Measurements from ENCODE around the gene POLN.

POLN gene

DNA sequence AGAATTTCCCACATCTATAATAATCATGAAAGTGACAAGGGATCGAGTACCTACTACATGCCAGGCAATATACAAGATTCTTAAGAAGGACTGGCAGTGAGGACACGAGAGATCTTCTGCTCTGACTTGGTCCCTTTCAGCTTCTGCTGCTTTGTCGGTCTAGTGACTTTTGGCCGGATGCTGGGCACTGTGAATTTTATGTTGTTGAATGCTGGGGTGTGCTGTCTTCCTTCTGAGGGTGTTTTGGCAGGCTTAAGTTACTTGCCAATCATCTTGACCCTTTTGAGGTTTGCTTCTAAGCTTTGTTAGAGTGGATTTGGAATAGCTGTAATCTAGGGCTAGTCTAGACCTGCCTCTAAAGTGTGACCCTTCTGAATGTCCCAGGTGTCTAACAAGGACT, 159.3 kb downstream of the POLN start:
- DNase-seq (ENCODE audit: low spot score): no peak

DNA sequence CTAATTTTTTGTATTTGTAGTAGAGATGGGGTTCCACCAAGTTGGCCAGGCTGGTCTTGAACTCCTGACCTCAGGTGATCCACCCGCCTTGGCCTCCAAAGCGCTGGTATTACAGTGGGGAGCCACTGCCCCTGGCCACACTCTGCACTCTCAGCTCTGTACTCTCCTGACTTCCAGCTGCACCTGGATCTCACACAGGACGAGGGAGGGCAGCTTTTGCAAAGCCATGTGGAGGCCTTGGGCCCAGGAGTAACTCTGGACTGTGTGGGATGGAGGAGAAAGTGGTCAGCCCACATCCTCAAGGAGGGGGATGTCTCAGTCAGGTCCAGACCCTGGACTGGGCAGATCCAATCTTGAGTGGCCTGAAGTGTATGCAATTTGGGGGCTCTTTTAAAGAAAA, 159.8 kb downstream of the POLN start:
- DNase-seq (ENCODE audit: low spot score): no peak

DNA sequence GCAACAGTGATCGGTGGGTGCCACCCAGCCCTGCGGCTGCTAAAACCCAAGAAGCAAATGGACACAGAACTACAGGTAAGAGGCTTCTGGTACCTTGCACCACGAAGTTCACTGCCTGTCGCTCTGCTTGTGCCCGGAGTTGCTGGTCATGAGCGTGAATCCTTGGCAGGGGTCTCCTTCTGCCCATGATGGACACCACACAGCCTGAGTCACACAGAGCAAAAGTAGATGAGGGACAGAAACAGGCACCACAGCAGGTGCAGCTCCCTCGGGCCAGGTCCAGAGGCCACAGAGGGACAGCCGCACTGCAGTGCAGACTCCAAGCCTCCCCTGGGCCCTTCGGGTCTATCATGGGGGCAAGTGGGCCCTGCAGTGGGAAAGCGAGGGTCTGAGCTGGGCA, 160.4 kb downstream of the POLN start:
- no peak for DNase-seq (ENCODE audit: low spot score)

DNA sequence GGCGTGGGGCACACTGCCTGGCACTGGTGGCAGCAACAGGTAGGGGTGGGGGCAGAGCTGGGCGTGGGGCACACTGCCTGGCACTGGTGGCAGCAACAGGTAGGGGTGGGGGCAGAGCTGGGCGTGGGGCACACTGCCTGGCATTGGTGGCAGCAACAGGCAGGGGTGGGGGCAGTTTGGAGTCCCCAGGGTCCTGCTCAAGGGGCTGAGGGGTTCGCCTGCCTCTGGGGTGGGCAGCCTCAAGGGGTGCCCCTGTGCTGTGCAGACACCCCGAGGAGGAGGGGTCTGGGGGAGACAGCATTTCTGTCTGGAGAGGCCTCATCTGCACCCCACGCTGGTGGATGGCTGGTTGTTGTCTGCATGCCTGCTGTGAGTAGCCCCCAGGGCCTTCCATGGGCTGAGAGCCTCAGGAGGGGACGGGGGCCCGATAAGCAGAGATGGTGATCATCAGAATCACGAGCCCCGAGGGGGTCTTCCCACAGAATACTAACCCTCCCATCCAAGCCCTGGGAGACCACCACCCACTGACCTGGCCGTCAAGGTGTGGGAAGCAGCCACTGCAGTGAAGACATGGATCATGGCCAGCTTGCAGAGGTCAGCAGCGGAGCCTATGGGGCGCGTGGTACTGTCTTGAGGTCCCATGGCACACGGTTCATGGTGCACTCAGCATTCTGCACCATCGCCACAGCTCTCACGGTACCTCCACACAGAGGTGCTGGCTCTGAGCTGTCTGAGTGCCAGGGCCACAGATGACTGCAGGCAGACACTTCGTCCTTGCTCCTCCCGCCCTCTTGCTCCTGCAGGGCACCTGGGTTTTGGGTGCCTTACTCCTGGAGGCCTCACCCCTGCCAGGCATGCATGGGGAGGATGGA, 161.3 kb downstream of the POLN start:
- DNase-seq (ENCODE audit: low spot score): no peak

DNA sequence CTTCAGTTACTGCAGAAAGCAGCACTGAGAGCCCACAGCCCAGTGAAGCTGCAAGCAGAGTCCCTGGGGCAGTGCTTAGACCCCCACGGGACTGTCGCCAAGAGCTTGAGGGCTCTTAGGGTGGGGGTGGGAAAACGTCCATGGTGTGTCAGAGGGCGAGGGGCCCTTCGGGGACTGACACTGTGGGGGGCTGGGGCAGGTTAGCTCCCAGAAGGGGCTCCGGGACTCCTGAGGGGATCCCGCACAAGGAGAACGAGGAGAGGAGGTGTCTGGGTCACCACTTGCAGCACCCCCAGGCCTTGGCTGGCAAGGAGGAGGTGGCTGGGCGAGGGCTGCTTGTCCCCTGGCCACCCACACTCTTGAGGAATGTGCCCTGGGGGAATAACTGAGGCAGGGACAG, 162.0 kb downstream of the POLN start:
- no peak for DNase-seq (ENCODE audit: low spot score)

DNA sequence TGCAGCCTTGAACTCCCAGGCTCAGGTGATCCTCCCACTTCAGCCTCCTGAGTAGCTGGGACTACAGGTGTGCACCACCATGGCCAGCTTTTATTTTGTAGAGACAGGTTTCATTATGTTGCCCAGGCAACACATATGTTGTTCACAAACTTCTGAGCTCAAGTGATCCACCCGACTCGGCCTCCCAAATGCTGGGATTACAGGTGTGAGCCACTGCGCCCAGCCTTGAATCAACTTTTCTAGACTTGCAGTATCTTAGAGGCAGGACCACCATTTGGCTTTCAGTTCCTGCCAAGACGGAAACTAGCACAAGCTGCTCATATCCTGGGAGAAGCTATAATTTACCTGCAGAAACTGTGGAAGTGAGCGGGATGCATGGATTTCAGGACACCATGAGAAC, 162.9 kb downstream of the POLN start:
- DNase-seq (ENCODE audit: low spot score): no peak

DNA sequence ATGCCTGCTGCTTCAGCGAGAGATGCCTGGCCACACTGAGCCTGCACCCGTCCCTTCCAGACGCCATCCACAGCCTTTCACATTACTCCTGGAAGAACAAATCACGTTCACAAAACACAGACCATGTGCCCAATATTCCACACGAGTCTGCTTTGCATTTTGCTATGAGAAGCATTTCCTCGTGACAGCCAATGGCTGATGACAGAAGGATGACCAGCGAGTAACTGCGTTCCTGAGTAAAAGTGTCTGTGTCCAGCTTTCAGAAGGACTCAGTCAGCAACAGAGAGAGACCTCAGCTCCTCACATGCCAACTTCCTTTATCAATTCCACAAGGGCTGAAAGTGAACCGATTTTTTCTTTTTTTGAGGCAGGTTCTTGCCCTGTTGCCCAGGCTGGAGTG, 163.3 kb downstream of the POLN start:
- DNase-seq (ENCODE audit: low spot score): no peak

DNA sequence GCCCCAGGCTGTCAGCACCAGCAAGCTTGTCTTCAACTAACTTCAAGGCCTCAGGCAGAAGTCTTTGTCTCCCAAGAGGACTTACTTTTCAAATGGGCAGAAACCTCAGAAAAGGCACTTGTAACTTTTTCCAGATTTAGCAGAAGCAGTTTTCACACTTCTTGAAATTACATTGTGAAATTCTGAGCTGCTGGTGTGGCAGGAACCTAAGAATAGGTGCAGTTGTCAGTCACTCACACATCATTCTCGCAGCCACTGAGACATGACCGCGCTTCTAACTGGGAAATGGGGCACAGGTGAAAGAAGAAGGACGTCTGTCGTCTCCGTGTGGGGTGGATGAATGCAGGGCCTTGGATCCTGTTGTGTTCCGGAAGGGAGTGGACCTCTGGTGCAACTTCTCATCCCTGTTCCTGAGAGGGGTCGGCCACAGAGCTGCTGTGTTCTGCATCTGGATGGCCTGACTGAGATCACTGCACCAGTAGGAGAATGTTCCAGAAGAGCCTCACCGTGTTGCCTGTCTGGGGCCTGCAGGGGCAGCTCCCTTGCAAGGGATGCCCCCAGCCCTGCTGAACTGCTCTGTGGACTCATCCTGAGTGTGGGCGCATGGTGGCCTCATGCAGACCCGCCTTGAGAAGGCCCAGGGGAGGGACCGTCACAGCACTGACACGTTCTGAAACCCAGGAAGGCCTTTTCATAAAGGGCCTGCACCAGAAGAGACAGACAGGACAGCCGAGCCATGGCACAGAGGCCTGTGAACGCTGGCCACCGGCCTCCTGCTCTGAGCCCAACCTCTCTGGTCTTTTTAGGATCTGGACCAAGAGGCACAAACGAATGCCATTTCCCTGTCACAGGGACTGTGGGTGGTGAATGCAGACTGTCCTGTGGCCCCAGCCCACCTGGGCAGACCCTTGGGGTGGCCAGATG, 164.1 kb downstream of the POLN start:
- no peak for DNase-seq (ENCODE audit: low spot score)

DNA sequence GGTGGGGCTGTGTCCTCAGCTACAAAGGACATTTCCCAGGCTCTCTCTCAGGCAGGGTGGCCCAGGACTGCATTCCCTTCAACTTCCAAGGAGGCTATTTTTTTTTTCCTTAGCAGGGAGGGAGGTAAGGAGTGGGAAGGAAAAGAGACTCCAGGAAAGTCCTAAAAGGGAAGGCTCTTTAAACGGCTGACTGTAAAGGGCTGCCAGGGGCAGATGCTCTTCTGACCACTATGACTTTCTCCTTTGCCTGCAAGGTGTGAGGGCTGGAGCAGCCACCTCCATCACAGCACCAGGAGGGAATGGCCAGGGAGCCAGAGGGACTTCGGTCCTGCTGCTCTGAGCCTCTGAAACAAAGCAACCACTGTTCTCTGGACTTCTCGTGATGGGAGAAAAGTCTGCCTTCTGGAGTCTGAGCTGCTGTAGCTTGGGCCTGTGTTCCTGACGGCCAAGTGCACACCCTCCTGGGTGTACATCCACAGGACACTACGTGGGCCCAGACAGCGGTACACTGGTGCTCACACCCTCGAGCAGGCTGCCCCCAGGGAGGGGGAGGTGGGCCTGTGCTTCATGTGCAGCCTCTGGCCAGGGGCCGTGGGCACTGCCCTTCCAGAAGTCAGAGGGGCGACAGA, 164.9 kb downstream of the POLN start:
- no peak for DNase-seq (ENCODE audit: low spot score)

DNA sequence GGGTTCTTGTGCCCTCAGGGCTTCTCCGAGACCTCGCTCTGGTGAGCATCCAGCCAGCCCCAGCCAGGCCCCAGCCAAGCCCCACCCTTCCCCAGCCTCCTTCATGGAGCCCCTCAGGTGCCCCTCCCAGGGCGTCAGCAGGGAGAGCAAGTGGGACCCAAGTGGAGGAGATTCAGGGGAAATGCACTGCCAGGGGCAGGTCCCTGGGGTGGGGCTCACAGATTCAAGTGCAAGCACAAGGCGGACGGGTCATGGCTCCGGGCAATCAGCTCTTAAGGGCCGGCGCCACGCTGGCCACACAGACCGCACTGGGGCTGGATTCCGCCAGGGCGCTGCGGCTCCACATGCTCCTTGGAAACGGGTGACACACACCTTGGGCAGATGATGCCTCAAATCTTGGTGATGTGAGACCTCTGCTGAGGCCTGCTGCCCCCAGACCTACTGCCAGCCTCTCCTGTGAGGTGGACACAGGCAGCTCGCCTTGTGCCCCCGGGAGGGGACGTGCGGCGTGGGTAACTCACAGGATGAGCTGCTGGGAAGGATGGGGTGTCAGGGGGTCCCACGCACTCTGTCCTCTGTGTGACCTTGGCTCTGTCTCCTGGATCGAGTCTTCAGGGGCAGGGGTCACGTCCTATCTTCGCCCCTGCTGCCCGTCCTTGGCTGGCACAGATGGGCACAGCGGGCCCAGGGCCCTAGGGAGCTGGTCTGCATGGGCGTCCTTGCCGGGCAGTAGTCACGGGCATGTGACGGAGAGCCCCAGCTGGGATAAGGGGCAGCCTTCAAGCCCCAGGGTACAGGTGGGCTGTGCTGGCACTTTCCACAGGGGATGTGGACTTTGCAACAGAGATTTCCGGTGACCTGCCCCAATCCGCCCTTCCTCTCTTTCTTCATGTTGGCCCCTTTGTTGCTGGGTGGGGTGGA, 165.7 kb downstream of the POLN start:
- no peak for DNase-seq (ENCODE audit: low spot score)

DNA sequence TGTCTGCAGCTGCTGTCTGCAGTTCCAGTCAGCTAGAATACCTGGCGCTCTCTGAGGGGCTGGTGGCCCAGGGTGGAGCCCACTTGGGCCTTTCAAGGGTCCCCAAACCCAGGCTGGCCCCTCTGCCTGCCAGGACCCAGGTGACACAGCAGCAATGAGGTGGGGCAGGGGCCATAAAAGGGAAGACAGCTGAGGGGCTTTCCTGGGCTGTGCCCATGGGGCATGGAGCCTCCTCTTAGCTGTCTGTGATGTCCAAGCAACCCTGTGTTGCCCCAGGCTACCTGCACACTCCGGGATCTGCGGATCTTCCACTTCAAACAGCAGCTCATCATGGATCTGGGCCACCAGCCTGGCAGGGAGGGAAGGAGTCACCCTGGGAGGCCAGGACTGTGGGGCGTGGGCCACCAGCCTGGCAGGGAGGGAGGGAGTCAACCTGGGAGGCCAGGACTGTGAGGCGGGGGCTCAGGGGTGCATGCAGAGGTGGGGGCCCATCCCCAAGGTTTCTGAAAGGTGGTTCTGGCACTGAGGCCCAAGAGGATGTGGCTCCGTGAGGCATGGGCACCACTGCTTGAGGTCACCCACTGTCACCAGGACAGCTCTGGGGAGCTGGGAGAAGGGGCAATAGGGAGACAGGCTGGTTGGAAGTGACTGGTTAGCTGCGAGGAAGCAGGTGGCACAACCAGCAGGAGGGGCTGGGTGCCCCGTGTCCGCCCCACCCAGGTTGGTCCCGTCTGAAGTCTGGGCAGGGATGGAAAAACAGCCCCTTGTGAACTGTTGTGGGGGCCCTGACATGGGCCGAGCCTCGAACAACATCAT, 166.5 kb downstream of the POLN start:
- DNase-seq (ENCODE audit: low spot score): no peak

DNA sequence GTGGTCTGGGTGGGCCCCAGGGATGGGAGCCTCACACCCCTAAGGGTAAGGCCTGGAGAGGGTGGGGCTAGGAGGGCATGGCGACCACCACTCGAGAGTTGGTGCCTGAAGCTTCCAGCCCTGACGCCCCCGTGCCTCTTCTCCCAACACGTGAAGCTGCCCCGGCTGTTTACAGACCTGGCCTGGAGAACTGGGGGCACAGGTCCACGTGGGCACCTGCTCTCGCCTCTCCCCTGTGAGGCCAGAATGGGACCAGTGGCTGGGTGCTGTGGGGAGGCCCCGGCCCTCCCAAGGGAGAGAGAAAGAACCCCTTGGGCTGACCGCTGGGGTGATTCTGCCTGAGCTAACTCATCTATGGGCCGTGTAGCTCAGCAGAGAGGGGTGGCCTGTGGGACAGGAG, 167.3 kb downstream of the POLN start:
- DNase-seq (ENCODE audit: low spot score): no peak

DNA sequence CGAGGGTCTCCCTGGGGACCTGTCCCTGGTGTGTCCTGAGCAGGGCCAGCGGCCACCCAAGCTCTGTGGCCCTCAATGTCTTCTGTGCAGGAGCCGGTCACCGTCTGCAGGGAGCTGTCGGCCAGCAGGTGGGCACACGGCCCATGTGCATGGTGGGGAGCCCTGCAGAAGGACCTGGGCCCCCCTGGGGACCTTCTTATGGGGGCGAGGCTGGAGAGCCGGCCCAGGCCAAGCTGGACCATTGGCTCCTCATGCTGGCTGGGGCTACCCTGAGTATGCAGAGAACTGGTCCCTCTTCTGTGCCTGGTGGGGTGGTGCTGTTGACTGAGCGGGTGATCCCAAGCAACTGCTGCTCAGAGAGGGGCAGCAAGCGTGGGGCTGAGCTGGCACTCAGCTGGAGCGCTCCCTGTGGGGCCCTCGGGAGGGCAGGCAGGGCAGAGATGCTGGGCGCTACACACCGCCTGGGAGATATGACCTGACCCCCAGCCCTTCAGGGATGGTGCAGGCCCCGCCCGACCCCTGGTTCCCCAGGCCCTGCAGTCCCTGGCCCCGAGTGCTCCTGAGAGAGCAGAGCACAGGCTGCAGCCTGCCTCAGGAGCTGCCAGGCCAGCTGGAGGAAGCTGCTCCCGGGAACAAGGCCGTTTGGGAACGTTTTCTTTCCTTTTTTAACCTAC, 168.0 kb downstream of the POLN start:
- DNase-seq (ENCODE audit: low spot score): no peak

DNA sequence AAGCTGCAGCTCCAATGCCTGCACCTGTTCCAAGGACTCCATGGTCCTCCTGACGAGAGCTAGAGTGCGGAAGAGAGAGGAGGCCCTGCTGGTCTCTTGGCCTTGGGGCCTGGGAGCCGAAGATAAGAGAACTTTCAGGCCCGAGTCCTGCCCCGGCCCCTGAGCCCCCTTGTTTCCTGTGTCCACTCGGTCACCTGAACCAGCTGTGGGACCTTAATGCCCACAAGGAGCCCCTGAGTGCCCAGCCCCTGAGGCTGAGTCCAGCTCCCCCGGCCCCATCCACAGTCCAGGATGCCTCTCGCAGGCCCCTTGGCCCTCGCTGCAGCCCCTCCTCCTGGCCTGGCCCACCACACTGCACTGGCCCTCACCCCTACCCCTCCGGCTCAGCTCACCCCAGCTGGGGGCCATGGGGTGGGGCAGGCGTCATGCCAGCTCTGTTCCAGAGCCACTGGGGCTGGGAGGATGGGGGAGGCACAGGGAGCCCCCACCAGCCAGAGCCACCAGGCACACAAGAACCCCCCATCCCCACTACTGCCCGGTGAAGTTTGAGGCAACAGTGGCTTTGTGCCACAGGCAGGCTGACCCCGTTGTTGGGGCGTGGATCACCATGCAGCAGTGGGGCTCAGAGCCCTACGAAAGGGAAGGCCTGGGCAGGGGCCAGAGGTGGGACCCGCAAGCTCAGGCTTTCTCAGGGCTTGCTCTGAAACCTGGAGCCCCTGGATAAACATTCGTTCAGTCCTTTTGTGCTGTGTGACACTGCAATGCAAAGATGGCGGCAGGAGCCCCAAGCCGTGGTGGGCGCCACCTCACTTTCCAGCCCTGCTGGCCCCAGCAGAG, 168.7 kb downstream of the POLN start:
- DNase-seq (ENCODE audit: low spot score): no peak

DNA sequence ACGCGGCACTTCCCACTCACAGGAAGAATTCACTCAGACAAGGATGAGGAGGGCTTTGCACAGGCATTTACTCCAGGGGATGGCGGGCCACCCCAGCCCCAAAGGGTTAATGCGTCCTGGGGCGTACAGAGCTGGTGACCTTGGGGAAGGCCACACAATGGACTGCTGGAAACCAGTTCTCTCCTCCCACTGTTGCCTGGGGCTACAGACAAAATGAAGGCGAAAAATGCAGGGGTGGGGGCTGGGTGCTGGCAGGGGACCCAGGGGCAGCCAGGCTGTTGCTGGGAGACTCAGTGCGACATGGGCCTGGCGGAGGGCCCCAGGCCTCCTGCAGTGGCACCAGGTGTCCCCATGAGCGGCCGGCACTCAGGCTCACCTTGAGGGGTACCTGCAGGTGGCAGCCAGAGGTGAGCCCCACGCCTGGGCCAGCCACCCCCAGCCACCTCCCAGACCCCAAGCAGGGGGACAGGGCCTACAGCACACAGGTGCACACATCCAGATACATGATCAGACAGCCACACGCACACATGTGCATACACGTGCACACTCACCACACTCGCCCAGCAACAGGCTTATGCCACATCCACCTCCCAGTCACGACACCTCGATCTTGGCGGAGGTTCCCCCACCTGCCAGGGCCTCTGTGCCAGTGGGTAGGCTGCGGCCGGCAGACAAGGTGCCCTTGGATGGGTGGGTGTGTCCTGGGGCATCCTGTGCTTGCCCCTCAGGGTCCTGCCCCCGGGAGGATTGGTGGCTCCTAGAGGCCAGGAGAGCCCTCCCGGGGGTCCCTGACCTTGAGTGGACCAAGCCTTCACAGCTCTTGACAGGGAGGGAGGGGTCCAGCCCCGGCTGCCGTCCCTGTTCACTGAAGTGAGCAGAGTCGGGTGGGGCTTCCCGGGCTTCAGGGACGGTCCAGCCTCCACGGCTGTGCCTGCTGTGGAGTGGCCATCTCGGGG, 169.7 kb downstream of the POLN start:
- DNase-seq (ENCODE audit: low spot score): no peak

DNA sequence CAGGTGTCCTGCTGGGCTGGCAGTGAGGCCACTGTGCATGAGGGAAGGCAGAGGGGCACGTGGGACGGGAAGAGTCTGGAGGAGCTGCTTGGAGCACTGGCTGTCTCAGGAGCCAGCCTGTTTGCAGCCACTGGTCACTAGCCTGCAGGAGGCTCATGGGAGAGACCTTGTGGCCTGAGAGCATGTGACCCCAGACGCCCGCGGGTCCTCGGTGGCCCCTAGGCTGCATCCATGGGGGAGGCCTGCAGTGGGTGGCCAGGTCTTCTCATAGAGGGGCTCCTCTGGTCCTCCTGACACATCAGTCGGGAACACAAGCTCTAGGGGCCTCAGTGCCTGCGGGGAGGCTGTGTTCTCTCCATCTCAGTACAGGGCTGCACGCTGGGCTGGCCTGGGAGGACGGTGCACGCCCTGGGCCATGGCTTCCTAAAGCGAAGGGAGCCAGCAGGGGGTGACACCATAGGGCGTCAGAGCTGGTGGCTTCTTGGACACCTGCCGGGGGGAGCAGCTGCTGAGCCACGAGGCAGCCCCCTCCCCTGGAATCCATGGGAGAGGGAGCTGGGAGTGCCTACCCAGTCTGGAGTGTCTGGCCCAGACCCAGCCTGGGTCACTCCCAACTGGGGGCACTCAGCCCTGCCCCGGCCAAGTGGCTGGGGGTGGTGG, 170.5 kb downstream of the POLN start:
- no peak for DNase-seq (ENCODE audit: low spot score)

DNA sequence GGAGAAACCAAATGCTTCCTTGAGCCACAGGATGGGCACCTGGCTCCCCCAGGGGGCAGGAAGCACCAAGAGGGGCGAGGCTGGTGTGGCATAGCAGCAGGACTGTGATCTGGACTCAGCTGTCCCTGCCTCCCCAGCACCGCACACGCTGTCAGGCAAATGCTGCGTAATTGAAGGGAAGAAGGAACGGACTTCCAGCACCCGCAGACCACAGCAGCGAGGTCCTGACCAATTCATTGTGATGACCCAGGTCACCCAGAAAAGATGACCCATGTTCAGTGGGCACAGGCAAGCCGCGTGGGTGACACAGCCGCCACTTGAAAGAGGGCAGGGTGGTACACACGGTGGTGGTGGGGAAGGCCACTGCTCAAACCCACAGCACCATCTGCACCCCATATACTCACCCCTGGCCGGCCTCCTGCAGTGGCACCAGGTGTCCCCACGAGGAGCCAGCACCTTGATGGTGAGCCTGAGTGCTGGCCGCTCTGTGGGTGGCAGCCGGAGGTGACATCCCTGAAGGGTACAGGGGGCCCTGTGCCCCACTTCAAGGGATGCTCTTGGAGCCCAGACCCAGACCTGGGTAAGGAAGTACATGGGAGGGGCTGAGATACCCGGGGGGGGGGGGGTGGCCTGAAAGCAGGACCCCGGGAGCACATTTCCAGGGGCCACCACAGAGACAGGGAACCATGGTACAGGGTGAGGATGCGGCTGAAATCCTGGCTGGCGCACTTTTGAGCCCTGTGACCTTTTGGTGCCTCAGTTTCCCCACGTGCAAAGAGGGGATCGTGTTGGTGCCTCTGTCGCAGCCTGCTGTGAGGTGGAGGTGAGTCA, 171.3 kb downstream of the POLN start:
- no peak for DNase-seq (ENCODE audit: low spot score)
